ENCODE results near the gene DUOX2. TPM values are rescaled to one million over a fixed set of nuclear protein-coding genes. Genes with fewer than 3 reads are reported as not detected.

The DUOX2 gene
- not detected in 2 replicates for total RNA-seq

GRCh38 chr15:45114076-45114750 is at the start of gene DUOX2, which contains the start of gene DUOXA2:
Gene DUOX2, minus strand, starts transcription at chr15:45114172. Its CDS starts 761 bp downstream, at chr15:45113411.
Gene DUOXA2, plus strand, starts transcription at chr15:45114326. Its CDS starts 280 bp downstream, at chr15:45114606.

GRCh38 chr15:45129651-45130129 is 15.7 kb upstream of the DUOX2 start, which contains the start of the genes DUOX1 and DUOXA1:
Gene DUOX1, plus strand, starts transcription at chr15:45129994. Its CDS starts 1,973 bp downstream, at chr15:45131967.
Gene DUOXA1, minus strand, starts transcription at chr15:45129879. Its CDS starts 6,865 bp downstream, at chr15:45123014.

Small RNA genes within 50 kb of the gene (small RNA-seq; reads per million reads assigned to genes)
- not detected for gene RF00019

Other genes starting within 250 kb of the DUOX2 start
- gene TERB2, start 157.5 kb downstream of the DUOX2 start, total RNA-seq = not detected in 2 replicates
- gene SORD, start 91.0 kb downstream of the DUOX2 start, total RNA-seq = 43.4 and 57.4 TPM in 2 replicates
- gene DUOXA2, start 154 bp upstream of the DUOX2 start, total RNA-seq = not detected in 2 replicates
- not detected in 2 replicates for gene DUOXA1, start 15.7 kb upstream of the DUOX2 start, total RNA-seq
- under 0.01 TPM in 1 of 2 replicates, not detected in the other for gene DUOX1, start 15.8 kb upstream of the DUOX2 start, total RNA-seq
- 2.1 and 2.6 TPM in 2 replicates for gene SHF, start 73.8 kb upstream of the DUOX2 start, total RNA-seq
- not detected in 2 replicates for gene SLC28A2, start 138.1 kb upstream of the DUOX2 start, total RNA-seq